WERI-Rb-1 (cell line): ENCODE results near the gene TMEM272.

Source experiments
- DNase-seq: peaks from one replicate; pipeline ENCODE4 v3.0.0-alpha.2; 2020
- H3K27ac ChIP-seq: fragments of 250-450 bp; sonication (Bioruptor Pico); 2 replicates; pipeline ENCODE4 v1.5.1; 2020; ENCODE audit warnings: mild to moderate bottlenecking, moderate library complexity
- H3K27me3 ChIP-seq: fragments of 250-450 bp; sonication (Bioruptor Pico); 2 replicates; pipeline ENCODE4 v1.5.1; 2021; ENCODE audit warnings: mild to moderate bottlenecking, low read depth, moderate library complexity; ENCODE audit not compliant: insufficient read depth, severe bottlenecking
- H3K36me3 ChIP-seq: fragments of 250-450 bp; sonication (Bioruptor Pico); 2 replicates; pipeline ENCODE4 v1.5.1; 2020; ENCODE audit warnings: mild to moderate bottlenecking, moderate library complexity
- H3K4me3 ChIP-seq: 2 replicates; pipeline ENCODE4 v1.5.1; 2011; ENCODE audit warnings: low read depth, mild to moderate bottlenecking, control low read depth, low read length
- H3K9me3 ChIP-seq: fragments of 250-450 bp; sonication (Bioruptor Pico); 2 replicates; pipeline ENCODE4 v1.5.1; 2021; ENCODE audit warnings: mild to moderate bottlenecking, moderate library complexity; ENCODE audit not compliant: severe bottlenecking
- TF ChIP-seq, protein P1 (sequence below): IDR thresholded peaks from 2 replicates; pipeline ENCODE4 v1.5.1; 2011; ENCODE audit warnings: low read depth, mild to moderate bottlenecking, control low read depth, inconsistent platforms, low read length

Gene TMEM272

GRCh38 chr13:51814071-51814470 is 30.9 kb downstream of the TMEM272 start:
- DNase-seq = no peak
- no peaks in the 10 kb centered on the region for H3K9me3 ChIP-seq
- no peaks in the 10 kb centered on the region for H3K36me3 ChIP-seq
- TF ChIP-seq, protein P1, sequence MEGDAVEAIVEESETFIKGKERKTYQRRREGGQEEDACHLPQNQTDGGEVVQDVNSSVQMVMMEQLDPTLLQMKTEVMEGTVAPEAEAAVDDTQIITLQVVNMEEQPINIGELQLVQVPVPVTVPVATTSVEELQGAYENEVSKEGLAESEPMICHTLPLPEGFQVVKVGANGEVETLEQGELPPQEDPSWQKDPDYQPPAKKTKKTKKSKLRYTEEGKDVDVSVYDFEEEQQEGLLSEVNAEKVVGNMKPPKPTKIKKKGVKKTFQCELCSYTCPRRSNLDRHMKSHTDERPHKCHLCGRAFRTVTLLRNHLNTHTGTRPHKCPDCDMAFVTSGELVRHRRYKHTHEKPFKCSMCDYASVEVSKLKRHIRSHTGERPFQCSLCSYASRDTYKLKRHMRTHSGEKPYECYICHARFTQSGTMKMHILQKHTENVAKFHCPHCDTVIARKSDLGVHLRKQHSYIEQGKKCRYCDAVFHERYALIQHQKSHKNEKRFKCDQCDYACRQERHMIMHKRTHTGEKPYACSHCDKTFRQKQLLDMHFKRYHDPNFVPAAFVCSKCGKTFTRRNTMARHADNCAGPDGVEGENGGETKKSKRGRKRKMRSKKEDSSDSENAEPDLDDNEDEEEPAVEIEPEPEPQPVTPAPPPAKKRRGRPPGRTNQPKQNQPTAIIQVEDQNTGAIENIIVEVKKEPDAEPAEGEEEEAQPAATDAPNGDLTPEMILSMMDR = no peak
- no peak overlapping the region for H3K4me3 ChIP-seq
- no peak overlapping the region for H3K27ac ChIP-seq
- no peaks in the 10 kb centered on the region for H3K27me3 ChIP-seq

DNA sequence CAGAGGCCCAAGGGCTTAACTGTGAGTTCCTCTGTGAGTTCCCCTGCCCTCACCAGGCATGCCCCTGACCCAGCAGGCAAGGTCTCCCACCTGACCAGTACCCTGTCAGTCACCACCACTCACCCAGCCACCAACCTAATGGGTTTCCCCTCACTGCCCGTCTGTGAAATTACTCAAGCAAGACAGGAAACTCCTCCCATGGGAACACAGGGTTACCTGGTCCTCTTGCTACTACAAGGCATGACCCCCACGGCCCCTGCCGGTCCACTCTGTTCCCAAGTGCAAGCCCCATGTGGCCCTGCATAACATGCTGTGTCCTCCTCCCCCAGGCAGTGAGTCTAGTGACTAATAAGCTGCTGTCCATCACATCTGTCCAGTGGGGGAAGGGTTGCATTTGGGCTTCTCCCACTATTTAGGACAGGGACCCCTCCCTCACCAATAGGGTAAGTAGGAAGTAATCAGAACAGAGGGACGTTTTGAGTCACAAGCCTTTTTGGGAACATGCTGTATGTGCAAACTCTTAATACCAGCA is 33.0 kb downstream of the TMEM272 start:
- Histone ChIP-seq H3K27ac (no peak overlapping the region), H3K27me3 (no peaks in the 10 kb centered on the region), H3K36me3 (no peaks in the 10 kb centered on the region), H3K9me3 (no peaks in the 10 kb centered on the region), H3K4me3 (no peak overlapping the region)
- DNase-seq = no peak
- TF ChIP-seq, protein P1 = no peak

DNA sequence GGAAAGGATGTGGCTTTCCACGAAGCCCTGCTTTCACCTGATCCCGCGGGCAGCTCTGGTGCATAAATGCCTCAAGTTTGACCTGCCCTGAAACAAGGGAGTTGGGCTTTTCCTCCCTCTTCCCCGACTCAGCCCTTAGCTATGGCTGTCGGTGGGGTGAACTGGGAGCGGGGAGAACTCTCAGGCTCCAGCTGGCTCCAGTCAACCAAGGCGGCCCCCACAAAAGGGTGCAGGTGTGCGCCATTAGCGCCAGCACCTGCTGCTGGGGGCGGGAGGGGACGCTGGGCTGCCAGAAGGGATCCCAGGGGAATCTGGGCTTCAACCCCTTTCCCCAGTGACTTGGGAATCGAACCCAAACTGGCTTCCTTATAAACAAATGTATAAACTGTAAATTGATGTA is 33.9 kb downstream of the TMEM272 start:
- Histone ChIP-seq H3K9me3 (no peaks in the 10 kb centered on the region), H3K36me3 (no peaks in the 10 kb centered on the region), H3K4me3 (no peak overlapping the region), H3K27ac (no peak overlapping the region), H3K27me3 (no peaks in the 10 kb centered on the region)
- TF ChIP-seq, protein P1 = no peak
- no peak for DNase-seq

DNA sequence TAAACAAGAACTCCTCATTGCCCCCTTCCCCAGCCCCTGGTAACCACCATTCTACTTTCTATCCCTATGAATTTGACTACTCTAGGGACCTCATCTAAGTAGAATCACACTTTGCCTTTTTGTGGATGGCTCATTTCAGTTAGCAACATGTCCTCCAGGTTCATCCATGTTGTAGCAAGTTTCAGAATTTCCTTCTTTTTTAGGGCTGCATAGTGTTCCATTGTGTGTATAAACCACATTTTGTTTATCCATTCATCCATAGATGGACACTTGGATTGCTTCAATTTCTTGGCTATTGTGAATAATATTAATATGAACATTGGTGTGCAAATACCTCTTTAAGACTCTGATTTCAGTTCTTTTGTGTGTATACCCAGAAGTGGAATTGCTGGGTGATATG is 36.2 kb downstream of the TMEM272 start:
- TF ChIP-seq, protein P1 = no peak
- Histone ChIP-seq H3K9me3 (no peaks in the 10 kb centered on the region), H3K36me3 (no peaks in the 10 kb centered on the region), H3K27ac (no peak overlapping the region), H3K4me3 (no peak overlapping the region), H3K27me3 (no peaks in the 10 kb centered on the region)
- no peak for DNase-seq

GRCh38 chr13:51807041-51807440 is 37.9 kb downstream of the TMEM272 start:
- H3K9me3 ChIP-seq = no peaks in the 10 kb centered on the region
- H3K27ac ChIP-seq = no peak overlapping the region
- no peaks in the 10 kb centered on the region for H3K27me3 ChIP-seq
- no peak overlapping the region for H3K4me3 ChIP-seq
- no peaks in the 10 kb centered on the region for H3K36me3 ChIP-seq
- TF ChIP-seq, protein P1 = no peak
- DNase-seq = no peak

DNA sequence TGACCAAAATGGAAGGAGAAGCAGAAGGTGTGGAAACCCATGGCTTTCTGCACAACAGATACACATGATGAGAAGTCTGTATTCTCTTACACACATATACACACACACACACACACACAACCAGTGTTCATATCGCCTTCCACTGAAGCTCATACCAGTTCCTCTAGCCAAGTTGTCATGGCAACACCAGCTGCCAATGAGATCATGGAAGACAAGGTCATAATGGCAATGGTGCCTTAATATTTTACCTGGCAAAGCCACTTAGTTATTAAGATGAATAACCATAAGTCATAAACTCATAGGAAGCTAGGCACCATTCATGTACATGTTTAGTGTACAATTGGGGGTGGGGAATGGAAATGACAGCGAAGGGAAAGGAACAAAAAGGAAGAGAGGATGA is 38.4 kb downstream of the TMEM272 start:
- Histone ChIP-seq H3K36me3 (no peaks in the 10 kb centered on the region), H3K27me3 (no peaks in the 10 kb centered on the region), H3K27ac (no peak overlapping the region), H3K4me3 (no peak overlapping the region), H3K9me3 (no peaks in the 10 kb centered on the region)
- TF ChIP-seq, protein P1 = no peak
- DNase-seq = no peak
